ENCODE data around the gene CEP20.
"Not testable (repeated sequence)": the region's sequence is repeated elsewhere in the genome, so short reads cannot be mapped to it uniquely, and the experiment has no call there.

Gene CEP20, protein sequence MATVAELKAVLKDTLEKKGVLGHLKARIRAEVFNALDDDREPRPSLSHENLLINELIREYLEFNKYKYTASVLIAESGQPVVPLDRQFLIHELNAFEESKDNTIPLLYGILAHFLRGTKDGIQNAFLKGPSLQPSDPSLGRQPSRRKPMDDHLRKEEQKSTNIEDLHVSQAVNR

DNA sequence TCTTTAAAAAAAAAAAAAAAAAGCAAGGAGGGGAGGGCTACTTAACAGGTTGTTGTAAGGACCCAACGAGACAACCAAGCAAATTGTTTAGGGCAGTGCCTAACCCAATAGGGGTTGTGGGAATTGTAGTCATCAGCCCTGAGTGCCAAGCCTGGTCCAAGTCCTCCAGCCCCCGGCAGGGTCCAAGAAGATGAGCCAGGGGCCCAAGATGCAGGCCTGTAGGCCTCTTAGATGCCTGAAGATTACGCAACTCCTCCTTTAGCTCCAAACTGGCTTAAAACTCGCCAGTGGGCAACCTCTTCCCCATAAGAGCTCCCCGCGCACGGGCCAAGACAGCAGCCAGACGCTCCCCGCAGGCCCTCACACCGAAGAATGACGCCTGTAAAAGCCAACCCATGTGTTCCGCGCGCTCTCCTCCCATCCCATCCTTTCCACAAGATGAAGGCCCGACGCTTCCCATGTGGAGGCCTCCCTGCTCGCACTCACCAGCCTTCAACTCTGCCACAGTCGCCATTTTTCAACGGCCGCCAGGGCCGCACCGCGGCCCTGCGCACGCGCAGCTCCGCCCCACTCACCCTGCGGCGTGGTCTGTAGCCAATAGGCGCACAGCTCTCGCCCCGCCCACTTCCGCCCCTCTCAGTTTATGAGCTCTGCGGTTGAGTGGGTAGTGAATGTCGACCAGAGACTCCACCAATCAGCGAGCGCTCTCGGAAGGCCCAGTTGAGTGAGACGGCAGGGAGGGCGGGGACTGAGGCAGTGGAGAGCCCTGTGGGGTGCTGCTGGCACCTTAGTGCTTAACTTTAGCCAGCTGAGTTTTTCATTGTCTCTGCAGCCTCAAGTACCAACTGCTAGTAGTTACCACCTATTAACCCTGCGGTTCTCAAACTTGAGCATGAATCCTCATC lies at the start of gene CEP20:
CEP20 (minus strand) TSS at position 532 of the 905 bp plus-strand sequence; CDS start at position 514, 18 bp downstream.
- DNase-seq: peak; percentile 76

DNA sequence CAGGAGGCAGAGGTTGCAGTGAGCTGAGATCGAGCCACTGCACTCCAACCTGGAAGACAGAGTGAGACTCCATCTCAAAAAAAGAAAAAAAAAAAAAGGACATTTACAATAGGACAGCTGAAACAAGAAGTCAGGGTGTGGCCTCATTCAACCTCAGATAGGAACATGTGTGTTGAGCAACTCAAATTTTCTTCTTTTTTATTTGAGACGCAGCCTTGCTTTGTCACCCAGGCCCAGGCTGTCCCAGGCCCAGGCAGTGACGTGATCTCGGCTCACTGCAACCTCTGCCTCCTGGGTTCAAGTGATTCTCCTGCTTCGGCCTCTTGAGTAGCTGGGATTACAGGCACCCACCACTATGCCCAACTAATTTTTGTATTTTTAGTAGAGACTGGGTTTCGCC lies 48.4 kb upstream of the CEP20 start:
- not testable (repeated sequence) for DNase-seq

DNA sequence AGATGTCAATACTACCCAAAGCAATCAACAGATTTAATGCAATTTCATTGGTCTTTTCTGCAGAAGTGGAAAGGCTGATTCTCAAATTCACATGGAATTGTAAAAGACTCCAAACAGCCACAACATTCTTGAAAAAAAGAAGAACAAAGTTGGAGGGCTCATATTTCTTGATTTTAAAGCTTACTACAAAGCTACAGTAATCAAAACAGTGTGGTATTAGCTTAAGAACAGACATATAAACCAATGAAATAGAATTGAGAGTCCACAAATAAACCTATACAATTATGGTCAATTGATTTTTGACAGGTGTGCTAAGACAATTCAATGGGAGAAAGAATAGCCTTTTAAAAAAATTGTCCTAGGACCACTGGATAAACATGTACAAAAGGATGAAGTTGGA lies 46.6 kb upstream of the CEP20 start:
- no peak for DNase-seq

DNA sequence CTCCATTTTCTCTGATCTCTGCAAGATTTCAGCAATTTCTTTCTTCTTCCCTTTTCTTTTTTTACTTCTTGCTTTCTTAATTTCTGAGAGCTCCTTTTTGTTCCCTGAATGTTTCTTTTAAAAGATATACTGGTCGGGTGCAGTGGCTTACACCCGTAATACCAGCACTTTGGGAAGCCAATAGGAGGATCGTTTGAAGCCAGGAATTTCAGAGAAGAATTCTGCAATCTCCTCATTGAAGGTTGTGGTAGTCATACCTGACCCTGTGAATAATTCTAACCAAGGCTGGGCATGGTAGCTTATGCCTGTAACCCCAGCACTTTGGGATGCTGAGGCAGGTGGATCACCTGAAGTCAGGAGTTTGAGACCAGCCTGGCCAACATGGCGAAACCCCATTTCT lies 45.4 kb upstream of the CEP20 start:
- DNase-seq: no peak

DNA sequence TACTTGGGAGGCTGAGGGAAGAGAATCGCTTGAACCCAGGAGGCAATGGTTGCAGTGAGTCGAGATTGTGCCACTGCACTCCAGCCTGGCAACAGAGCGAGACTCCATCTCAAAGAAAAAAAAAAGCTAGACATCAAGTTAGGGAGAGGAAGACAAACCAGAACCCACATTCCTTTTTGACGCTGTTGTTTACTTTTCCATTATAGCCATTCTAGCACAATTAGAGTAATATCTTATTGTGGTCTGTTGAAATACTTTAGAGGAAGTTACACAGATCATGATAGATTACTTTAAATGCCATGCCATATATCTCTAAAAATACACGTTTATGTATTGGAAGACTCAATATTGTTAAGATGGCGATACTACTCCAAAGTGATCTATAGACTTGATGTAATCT lies 44.5 kb upstream of the CEP20 start:
- no peak for DNase-seq

DNA sequence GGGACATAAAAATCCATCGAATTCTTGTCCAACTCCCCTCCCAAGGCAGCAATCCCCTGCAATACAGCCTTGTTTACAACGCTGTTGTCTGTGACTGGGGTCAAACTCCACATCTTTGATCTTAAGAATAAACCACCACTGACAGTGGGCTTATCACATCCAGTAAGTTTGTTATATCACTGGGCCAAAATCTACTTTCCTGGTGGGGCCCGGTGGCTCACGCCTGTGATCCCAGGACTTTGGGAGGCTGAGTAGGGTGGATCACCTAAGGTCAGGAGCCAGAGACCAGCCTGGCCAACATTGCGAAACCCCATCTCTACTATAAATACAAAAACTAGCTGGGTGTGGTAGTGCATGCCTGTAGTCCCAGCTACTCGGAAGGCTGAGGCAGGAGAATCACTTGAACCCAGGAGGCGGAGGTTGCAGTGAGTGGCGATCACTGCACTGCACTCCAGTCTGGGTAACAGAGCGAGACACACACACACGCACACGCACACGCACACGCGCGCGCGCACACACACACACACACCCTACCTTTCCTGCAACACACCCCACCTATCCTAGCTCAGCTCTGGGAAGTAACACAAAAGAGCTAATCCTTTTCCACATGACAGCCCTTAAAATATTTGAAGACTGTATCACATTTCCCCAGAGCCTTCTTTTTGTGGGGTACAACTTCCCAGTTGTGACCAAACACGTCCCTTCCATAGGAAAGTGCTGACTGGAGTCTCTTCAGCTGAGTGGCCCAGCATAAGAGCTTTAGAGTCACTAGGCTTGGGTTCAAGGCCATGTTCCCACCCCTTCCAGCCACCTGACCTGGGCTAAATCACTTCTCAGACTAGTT lies 40.1 kb upstream of the CEP20 start:
- no peak for DNase-seq

DNA sequence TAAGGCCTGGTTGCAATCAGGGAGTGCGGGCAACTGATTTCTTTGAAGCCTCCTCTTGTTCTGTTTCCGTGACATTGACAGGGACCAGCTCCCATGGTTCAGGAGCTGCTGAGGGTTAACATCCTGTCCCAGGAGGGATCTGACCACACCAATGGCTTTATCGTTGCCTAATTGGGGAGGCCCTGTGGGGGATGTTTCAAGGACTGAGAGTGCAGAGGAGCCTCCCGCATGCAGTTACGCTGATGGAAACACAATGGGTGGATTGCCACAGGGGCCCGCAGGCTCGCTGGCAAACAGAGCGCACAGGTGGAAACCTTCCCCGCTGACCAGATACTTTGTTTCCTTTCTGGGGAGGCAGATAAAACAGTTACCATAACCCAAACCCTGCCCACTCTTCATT lies 37.2 kb upstream of the CEP20 start:
- DNase-seq: no peak

DNA sequence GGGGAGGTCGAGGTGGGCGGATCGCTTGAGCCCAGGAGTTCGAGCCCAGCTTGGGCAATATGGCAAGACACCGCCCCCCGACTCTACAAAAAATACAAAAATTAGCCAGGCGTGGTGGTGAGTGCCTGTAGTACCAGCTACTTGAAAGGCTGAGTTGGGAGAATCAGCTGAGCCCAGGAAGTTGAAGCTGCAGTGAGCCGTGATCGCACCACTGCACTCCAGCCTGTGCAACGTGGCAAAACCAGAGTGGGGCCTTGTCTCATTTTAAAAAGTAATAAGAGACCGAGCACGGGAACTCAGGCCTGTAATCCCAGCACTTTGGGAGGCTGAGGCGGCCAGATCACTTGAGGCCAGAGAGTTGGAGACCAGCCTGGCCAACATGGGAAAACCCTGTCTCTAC lies 36.6 kb upstream of the CEP20 start:
- DNase-seq: no peak

DNA sequence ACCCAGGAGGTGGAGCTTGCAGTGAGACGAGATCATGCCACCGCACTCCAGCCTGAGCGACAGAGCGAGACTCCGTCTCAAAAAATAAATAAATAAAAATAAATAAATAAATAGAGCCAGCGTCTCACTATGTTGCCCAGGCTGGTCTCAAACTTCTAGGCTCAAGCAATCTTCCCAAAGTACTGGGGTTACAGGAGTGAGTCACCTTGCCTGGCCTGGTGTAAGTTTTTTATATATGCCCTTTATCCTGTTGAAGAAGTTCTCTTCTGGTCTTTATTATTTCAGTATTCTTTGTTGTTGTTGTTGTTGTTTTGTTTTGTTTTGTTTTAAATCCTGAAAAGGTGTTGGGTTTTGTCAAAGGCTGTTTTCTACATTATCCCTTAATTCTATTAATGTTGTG lies 30.9 kb upstream of the CEP20 start:
- no peak for DNase-seq

DNA sequence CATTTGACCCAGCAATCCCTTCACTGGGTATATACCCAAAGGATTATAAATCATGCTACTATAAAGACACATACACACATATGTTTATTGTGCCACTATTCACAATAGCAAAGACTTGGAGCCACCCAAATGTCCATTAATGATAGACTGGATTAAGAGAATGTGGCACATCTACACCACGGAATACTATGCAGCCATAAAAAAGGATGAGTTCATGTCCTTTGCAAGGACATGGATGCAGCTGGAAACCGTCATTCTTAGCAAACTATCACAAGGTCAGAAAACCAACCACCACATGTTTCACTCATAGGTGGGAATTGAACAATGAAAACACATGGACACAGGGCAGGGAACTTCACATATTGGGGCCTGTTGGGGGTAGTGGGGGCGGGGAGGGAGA lies 29.9 kb upstream of the CEP20 start:
- not testable (repeated sequence) for DNase-seq

DNA sequence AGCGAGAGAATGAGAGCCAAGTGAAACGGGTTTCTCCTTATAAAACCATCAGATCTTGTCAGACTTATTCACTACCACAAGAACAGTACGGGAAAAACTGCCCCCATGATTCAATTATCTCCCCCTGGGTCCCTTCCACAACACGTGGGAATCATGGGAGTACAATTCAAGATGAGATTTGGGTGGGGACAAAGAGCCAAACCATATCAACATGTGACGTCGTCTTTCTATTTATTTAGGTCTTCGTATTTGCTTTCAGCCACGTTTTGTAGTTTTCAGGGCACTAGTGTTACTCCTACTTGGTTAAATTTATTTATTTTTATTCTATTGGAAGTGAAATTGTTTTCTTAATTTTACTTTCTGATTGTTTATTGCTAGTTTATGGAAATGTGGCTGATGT lies 27.9 kb upstream of the CEP20 start:
- DNase-seq: no peak

DNA sequence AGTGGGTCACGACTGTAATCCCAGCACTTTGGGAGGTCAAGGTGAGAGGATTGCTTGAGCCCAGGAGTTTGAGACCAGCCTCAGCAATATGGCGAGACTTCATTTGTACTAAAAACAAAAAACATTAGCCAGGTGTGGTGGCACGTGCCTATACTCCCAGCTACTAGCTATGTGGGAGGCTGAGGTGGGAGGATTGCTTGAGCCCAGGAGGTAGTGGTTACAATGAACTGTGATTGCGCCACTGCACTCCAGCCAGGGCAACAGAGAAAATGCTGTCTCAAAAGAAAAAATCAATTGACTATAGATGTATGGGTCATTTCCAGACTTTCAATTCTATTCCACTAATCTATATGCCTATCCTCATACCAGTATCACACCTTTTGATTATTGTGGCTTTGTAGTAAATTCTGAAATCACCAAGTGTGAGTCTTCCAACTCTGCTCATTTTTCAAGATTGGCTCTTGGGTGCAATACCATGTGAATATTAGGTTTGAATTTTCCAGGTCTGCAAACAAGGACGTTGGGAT lies 27.2 kb upstream of the CEP20 start:
- no peak for DNase-seq

DNA sequence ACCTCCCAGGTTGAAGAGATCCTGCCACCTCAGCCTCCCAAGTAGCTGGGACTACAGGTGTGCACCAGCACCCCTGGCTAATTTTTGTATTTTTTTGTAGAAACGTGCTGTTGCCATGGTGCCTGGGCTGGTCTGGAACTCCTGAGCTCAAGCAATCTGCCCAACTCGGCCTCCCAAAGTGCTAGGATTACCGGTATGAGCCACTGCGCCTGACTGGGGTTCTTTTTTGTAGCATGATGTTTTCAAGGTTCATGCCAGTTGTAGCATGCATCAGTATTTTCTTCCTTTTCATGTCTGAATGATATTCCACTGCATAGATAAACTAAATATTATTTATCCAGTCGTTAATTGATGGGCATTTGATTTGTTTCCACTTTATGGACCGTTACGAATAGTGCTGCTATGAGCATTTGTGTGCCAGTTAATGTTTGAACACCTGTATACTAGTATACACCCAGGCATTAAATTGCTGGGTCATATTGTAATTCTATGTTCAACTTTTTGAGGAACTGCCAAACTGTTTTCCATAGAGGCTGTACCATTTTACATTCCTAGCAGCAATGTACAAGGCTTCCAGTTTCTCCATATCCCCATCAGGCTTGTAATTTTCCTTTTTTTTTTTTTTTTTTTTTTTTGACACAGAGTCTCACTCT lies 24.8 kb upstream of the CEP20 start:
- no peak for DNase-seq

DNA sequence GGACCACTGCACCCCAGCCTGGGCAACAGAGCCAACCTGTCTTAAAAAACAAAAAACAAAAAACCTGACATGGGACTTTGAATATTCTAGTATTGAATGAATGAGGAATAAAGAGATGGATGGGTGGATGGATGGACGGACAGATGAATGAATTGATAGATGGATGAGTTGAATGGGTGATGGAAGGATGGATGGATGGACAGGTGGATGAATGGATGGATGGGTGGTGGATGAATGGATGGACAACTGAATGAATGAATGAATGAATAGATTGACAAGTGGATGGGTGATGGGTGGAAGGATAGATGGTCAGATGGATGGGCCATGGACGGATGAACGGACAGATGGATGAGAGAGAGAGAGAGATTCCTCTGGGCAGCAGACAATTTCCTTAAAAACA lies 22.8 kb upstream of the CEP20 start:
- no peak for DNase-seq

DNA sequence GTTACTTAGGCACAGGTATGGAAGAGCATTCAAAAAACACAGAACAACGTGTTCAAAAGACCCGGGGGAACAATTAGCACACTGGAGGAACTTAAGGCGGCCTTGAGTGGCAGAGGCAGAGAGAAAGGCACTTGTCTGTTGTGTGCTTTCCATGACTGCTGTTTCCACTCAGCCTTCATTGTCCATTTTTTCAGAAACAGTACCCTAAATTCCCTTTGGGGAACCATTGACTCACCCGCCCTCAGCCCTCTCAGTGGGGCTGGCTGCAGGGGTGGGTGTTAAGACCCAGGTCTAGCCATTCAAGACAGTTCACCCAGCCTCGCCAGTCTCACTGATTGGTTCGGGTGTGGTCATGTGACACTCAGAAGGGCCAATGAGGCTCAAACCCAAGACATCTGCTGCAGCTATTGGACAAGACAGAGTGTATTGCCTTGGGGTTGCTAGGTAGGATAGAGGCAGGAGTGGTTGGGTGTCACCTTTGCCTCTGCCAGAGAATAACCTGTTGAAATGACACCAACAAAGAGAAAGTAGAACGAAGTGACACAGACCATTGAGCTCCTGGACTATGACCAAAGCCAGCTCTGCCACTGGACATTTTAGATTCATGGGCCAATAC lies 19.6 kb upstream of the CEP20 start:
- DNase-seq: no peak

DNA sequence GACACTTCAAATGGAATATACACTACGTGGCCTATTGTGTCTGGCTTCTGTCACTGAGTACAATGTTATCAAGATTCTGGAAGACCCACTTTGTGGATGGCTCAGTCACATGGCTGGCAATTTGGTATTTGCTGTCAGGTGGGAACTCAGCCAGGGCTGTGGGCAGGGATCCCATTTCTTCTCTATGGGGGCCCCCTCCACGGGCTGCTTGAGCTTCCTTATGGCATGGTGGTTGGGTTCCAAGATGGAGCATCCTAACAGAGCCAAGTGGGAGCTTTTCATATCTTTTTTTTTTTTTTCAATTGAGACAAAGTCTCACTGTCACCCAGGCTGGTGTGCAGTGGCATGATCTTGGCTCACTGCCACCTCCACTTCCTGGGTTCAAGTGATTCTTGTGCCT lies 18.0 kb upstream of the CEP20 start:
- DNase-seq: no peak

DNA sequence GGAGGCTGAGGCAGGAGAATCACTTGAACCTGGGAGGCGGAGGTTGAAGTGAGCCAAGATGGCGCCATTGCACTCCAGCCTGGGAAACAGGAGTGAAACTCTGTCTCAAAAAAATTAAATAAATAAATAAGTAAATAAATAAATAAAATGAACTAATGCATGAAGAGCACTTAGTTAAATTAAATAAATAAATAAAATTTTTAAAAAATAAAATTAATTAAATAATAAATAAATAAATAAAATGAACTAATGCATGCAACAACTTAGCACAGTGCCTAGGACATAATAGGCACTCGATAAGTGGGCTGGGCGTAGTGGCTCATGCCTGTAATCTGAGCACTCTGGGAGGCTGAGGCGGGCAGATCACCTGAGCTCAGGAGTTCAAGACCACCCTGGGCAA lies 15.6 kb upstream of the CEP20 start:
- DNase-seq: no peak

DNA sequence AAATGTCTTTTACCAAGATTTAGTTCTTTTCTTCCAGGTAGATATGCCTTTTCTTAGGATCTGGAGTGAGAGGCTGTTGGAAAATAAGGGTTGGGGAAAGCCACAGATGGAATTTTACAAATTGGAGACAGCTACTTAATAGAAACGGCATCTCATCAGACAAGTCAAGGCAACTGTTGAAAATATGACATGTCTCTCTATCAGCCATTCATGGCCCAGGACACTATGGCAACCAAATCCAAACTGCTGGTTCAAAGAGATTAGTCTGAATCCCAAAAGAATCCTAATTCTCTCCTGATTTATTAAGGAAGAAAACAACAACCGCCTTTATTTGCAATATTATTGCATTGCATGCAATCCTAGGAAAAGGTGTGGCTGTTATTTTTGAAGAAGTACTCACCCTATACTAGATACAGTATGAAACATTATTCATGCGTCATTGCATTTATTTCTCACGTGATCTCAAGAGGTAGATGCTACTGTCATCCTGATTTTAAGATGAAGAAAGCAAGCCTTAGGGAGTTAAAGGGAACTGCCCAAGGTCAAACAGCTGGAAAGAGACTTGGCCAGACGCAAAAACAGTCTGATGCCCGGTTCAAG lies 12.6 kb upstream of the CEP20 start:
- DNase-seq: no peak

DNA sequence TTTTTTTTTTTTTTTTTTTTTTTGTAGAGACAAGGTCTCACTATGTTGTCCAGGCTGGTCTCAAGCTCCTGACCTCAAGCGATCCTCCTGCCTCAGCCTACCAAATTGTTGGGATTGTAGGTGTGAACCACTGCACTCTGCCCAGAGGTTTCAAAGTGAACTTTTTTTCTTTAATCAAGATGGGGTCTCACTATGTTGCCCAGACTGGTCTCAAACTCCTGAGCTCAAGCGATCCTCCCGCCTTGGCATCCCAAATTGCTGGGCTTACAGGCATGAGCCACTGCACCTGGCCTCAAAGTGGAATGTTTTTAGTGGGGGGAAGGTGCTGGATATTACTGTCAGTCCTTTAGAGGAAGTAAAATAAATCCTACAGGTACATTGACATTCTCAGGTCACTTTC lies 12.0 kb upstream of the CEP20 start:
- DNase-seq: no peak

DNA sequence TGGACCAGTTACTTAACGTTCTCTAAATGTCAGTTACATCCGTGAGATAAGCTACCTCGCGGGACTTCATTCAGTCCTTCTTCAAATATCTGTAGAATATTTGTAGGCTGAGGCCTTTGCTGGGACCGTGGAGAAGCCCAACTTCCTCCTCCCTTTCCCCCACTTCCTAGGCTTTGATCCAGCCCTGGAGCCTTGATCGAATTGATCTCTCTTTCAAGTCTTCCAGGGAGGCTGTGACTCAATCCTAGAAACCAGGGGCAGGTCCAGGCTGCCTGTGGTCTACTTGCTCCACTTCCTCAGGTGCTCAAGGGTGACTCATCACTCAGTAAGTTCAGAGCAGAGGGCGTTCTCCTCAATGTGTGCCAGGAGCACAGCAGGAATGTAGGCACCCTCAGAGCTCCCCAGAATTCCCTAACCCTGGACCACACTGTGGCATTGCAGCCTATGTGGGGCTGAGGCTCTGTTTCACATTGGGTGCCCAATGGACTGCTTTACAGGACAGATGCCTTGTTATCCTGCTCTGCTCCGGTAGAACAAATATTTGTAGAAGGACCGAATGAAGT lies 11.2 kb upstream of the CEP20 start:
- DNase-seq: no peak

DNA sequence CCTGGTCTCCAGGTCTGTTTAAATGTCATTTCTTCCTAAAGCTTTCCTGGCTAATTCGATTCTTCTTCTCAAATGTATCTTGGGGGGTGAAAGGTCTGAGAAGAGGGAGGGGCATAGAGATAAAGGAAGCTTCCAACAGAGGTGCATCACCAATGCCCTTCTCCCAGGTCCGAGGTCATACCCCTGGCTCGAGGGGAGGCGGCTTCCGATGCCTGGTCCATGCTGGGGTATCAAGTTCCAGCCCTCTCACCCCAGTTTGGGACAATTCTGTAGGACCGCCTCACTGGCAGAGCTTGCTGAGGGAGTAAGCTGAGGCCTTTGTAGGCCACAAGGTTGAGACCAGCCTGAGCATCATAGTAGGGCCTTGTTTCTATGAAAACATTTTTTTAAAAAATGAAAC lies 10.3 kb upstream of the CEP20 start:
- DNase-seq: no peak

DNA sequence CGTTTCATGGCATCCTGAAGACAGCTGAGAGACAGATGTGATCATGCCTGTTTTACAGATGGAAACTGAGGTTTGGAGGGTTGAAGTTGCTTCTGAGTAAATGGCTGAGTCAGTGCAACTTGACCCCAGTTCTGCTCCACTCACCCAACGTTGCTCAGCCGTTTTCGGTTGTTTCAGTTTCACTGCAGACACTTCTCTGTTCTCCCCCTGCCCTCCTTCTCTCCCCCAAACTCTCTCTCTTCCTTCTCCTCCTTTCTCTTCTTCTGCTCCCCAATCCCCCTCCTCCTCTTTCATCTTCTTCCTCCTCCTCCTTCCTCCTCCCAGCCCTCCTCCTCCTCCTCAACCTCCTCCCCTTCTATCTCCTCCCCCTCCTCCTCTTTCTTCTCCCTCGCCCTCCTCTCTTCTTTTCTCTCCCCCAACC lies 9.4 kb upstream of the CEP20 start:
- no peak for DNase-seq

Data from NCI-H1048 (cell line).